ENCODE results near the gene KIAA0319L.

GRCh38 chr1:35589516-35590427 is 32.6 kb upstream of the KIAA0319L start:
- TF ChIP-seq POLR2A (IDR thresholded peaks at IDR 0.05; ENCODE audit: low read length): no peak
- no peak for TF ChIP-seq GATA1 (IDR thresholded peaks at IDR 0.05; ENCODE audit: low read depth, low read length)

Data from erythroblast (primary cell).